ENCODE measurements around the gene GLIS1. TPM values are rescaled to one million over a fixed set of nuclear protein-coding genes. Genes with fewer than 3 reads are reported as not detected.

Gene GLIS1
- total RNA-seq, 1 experiment from 2014 or later, result 0.28 TPM

DNA sequence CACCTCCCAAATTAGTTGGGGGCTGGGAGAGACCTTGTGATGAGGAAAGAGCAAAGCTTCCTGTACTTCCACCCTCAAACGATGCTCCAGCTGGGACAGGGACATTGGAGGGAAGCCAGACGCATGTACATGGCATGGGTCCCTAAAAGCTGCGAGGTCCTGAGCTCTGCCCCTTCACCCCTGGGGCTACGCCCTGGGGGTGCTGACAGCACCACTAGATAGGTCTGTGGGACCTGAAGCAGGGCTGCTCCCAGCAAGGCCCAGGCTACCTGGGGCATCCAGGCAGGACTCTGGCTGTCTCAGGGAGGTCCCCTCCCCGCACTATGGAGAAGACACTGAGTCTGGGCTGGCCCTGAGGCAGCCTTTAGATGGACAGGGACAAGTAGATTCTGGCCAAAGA is 196.4 kb downstream of the GLIS1 start:
- WGBS (ENCODE audit: extremely low coverage, insufficient read length, low lambda C conversion rate), result no CpG with 5 or more reads among the region's 5 CpGs
- H3K79me1 ChIP-seq (ENCODE audit: insufficient read depth, low read depth, low read length, poor library complexity, severe bottlenecking), result no peaks in the 10 kb centered on the region
- no peak for DNase-seq
- peaks cover 14% of the 10 kb centered on the region for H3K27me3 Mint-ChIP-seq (ENCODE audit: low read depth)
- no peak overlapping the region for H4K8ac ChIP-seq (replicated peaks; ENCODE audit: insufficient read length, low read depth, low read length)
- no peak overlapping the region for H3K4me3 Mint-ChIP-seq
- H3K4ac ChIP-seq (ENCODE audit: low read depth, low read length), result no peak overlapping the region
- no peak overlapping the region for H3K27ac Mint-ChIP-seq
- no peak overlapping the region for H3K23ac ChIP-seq (ENCODE audit: insufficient read length, low read depth, low read length)
- no peak overlapping the region for H3K18ac ChIP-seq (ENCODE audit: insufficient read length, low read depth, low read length)
- no peaks in the 10 kb centered on the region for H3K4me1 ChIP-seq (ENCODE audit: insufficient read depth, low read length)
- H4K20me1 ChIP-seq (ENCODE audit: control insufficient read depth, insufficient read depth, insufficient read length), result no peaks in the 10 kb centered on the region
- peaks cover 7 to 24% of the 10 kb centered on the region in 2 experiments for H3K4me1 Mint-ChIP-seq
- no peak overlapping the region for H3K27ac ChIP-seq (ENCODE audit: insufficient read length, low read depth, low read length)
- no peak overlapping the region for H4K91ac ChIP-seq (ENCODE audit: insufficient read length, low read depth, low read length)
- no peaks in the 10 kb centered on the region for H3K27me3 ChIP-seq (ENCODE audit: insufficient read depth, low read length)
- TF ChIP-seq, protein P1, sequence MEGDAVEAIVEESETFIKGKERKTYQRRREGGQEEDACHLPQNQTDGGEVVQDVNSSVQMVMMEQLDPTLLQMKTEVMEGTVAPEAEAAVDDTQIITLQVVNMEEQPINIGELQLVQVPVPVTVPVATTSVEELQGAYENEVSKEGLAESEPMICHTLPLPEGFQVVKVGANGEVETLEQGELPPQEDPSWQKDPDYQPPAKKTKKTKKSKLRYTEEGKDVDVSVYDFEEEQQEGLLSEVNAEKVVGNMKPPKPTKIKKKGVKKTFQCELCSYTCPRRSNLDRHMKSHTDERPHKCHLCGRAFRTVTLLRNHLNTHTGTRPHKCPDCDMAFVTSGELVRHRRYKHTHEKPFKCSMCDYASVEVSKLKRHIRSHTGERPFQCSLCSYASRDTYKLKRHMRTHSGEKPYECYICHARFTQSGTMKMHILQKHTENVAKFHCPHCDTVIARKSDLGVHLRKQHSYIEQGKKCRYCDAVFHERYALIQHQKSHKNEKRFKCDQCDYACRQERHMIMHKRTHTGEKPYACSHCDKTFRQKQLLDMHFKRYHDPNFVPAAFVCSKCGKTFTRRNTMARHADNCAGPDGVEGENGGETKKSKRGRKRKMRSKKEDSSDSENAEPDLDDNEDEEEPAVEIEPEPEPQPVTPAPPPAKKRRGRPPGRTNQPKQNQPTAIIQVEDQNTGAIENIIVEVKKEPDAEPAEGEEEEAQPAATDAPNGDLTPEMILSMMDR (conservative IDR thresholded peaks at IDR 0.05), result no peak
- no peak overlapping the region for H2BK20ac ChIP-seq (ENCODE audit: low read depth, low read length, poor library complexity, severe bottlenecking)
- H2AK5ac ChIP-seq (ENCODE audit: insufficient read length, low read length), result no peak overlapping the region
- no peaks in the 10 kb centered on the region for H3K79me2 ChIP-seq (ENCODE audit: insufficient read depth, low read length)
- no peak overlapping the region for H2BK12ac ChIP-seq (ENCODE audit: insufficient read length, low read depth, low read length)
- no peak overlapping the region for H3K56ac ChIP-seq (ENCODE audit: insufficient read length, low read depth, low read length)
- no peaks in the 10 kb centered on the region; a peak in 1 of 7 replicates for H3K36me3 Mint-ChIP-seq (ENCODE audit: insufficient read depth in 1 of 3, low read depth in 3 of 3)
- no peak overlapping the region for H2AFZ ChIP-seq (ENCODE audit: low read length)
- no peaks in the 10 kb centered on the region for H3K9me3 Mint-ChIP-seq
- H2BK120ac ChIP-seq (ENCODE audit: low read depth, low read length, poor library complexity, severe bottlenecking), result no peak overlapping the region
- no peak overlapping the region for H2BK15ac ChIP-seq (ENCODE audit: low read depth, low read length)
- no peaks in the 10 kb centered on the region for H3K9me3 ChIP-seq (ENCODE audit: control insufficient read depth, low read depth, low read length)
- H3K14ac ChIP-seq (ENCODE audit: insufficient read depth, low read length), result no peak overlapping the region
- H3K23me2 ChIP-seq (ENCODE audit: insufficient read length, low read depth, low read length, poor library complexity, severe bottlenecking), result no peaks in the 10 kb centered on the region
- no peak overlapping the region for H3K4me2 ChIP-seq (ENCODE audit: insufficient read depth, insufficient read length, low read length)
- H4K5ac ChIP-seq (ENCODE audit: insufficient read length, low read depth, low read length), result no peak overlapping the region
- no peak overlapping the region for H3T11ph ChIP-seq (ENCODE audit: low read length)
- no peak overlapping the region for H3K9ac ChIP-seq (ENCODE audit: extremely low read depth, insufficient read length, low read length)
- no peak overlapping the region for H2BK5ac ChIP-seq (ENCODE audit: insufficient read length, low read length)
